ENCODE data around the gene LRFN5. TPM values are rescaled to one million over a fixed set of nuclear protein-coding genes. Genes with fewer than 3 reads are reported as not detected.

LRFN5 gene
- total RNA-seq, 1 experiment from 2014 or later = not detected

DNA sequence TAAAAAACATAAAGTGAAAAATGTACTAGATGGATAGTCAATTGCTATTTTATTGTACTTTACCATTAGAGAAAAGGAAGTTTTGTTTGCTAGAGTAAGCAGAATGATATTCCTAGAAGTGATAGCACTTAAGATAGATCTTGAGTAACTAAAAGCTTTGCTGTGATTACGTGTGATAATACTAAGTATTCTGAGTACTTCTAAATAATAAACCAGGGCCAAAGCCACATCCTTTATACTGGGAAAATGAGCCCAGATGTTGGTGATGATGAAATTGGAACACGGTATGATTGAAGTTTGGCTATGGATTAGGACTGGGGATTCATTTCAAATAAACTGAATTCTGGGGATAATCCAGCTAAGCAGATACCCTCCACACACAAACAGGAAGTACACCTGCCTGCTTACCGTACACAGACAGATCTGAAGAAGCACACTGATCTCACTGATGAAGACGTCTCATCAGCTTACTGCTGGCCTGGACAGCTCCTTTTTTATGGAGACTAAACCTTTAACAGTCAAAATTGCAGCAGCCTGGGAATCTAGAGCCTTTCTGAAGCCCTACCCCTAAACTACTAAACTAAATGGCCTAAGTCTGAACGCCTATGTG lies 199.8 kb downstream of the LRFN5 start:
- no peaks in the 10 kb centered on the region for H3K79me2 ChIP-seq (ENCODE audit: insufficient read depth, low read length)
- H3K27me3 ChIP-seq (ENCODE audit: insufficient read depth, low read length) = no peaks in the 10 kb centered on the region
- no peak for TF ChIP-seq ZBTB33 (IDR thresholded peaks at IDR 0.05; ENCODE audit: extremely low read depth, insufficient replicate concordance, low read length)
- TF ChIP-seq ZNF274 (IDR thresholded peaks at IDR 0.05; ENCODE audit: low read depth, low read length) = no peak
- no peak for TF ChIP-seq ZFX (IDR thresholded peaks at IDR 0.05)
- TF ChIP-seq EZH2phosphoT487 (IDR thresholded peaks at IDR 0.05; ENCODE audit: borderline replicate concordance) = no peak
- TF ChIP-seq, protein P1, sequence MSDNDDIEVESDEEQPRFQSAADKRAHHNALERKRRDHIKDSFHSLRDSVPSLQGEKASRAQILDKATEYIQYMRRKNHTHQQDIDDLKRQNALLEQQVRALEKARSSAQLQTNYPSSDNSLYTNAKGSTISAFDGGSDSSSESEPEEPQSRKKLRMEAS (IDR thresholded peaks at IDR 0.05) = no peak
- TF ChIP-seq POLR2AphosphoS5 (IDR thresholded peaks at IDR 0.05; ENCODE audit: low read depth, low read length) = no peak
- TF ChIP-seq FOSL1 (IDR thresholded peaks at IDR 0.05; ENCODE audit: low read depth) = no peak
- no peak for TF ChIP-seq YY1 (IDR thresholded peaks at IDR 0.05; ENCODE audit: extremely low read depth, insufficient replicate concordance, low read depth, low read length)
- no peak for TF ChIP-seq SIN3A (IDR thresholded peaks at IDR 0.05; ENCODE audit: low read depth)
- TF ChIP-seq TCF7L2 (IDR thresholded peaks at IDR 0.05; ENCODE audit: borderline replicate concordance, extremely low read depth, insufficient read depth, insufficient read length) = no peak
- no peak for TF ChIP-seq CBX3 (IDR thresholded peaks at IDR 0.05; ENCODE audit: low read depth)
- TF ChIP-seq SRF (IDR thresholded peaks at IDR 0.05; ENCODE audit: low read depth) = no peak
- H3K27ac ChIP-seq (ENCODE audit: low read depth, low read length) = no peak overlapping the region
- ChIA-PET POLR2A (no interaction called here), CTCF (no interaction called here), RAD21 (ENCODE audit: low non-redundant PET in 1 of 2, low total read pairs in 2 of 2, uncharacterized antibody in 2 of 2, unreplicated experiment in 2 of 2) (no interaction called here)
- H3K9me2 ChIP-seq (ENCODE audit: insufficient read depth) = no peaks in the 10 kb centered on the region
- no peaks in the 10 kb centered on the region for H3K36me3 ChIP-seq (ENCODE audit: control insufficient read depth in 1 of 2, insufficient read depth in 2 of 2, low read length in 2 of 2)
- DNase-seq (ENCODE audit: low read depth, low spot score) (no peak), ATAC-seq (no peak)
- no peak overlapping the region for H3K4me2 ChIP-seq (ENCODE audit: low read length)
- no peak overlapping the region for H2AFZ ChIP-seq (ENCODE audit: low read depth, low read length, poor library complexity, severe bottlenecking)
- no peak overlapping the region for H3K9ac ChIP-seq (ENCODE audit: low read length)
- no peaks in the 10 kb centered on the region; a peak in 2 of 4 replicates for H3K9me3 ChIP-seq (ENCODE audit: control insufficient read depth in 1 of 2, insufficient read depth in 1 of 2, low read depth in 1 of 2, low read length in 2 of 2)
- H3K4me3 ChIP-seq (replicated peaks in 1 of 2; ENCODE audit: low read depth in 1 of 2, low read length in 2 of 2) = no peak overlapping the region
- no peaks in the 10 kb centered on the region for H4K20me1 ChIP-seq (ENCODE audit: insufficient read depth)
- no TSS peak for BruUV-seq (replicated peaks)
- no peaks in the 10 kb centered on the region for H3K4me1 ChIP-seq (ENCODE audit: control insufficient read depth in 1 of 2, insufficient read depth in 2 of 2, low read length in 2 of 2)
- intact Hi-C loops (cut with micrococcal nuclease) = no loop called here

All from HCT116 (cell line).